Left colon (tissue), 2 donors: ENCODE results near the gene PARVA. TPM values are rescaled to one million over a fixed set of nuclear protein-coding genes. Genes with fewer than 3 reads are reported as not detected.
A peak's percentile ranks its signal among the peaks of the same experiment; 100 is the strongest.

ENCODE experiments used
- ATAC-seq: fragments of 200-7000 bp; cut with Tn5 transposase; one replicate; pipeline ENCODE4 v1.9.1; 2020; ENCODE audit warnings: mild to moderate bottlenecking, moderate library complexity
- DNase-seq, 2 donors: peaks; one replicate each; pipeline ENCODE4 v3.0.0-alpha.2; 2020
- intact Hi-C, 2 donors: fragments of 100-400 bp; cut with DNase I in 1 of 2; cut with micrococcal nuclease in 1 of 2; formaldehyde crosslinking; loops; one replicate each; pipeline versions ENCODE4 v1.11.2 to v1.14.0; 2022; cut with DNase I, micrococcal nuclease
- total RNA-seq, 2 donors: library from RNA; stranded (reverse); fragmentation: NEBNext Ultra II Directional; extraction: Animal tissue kit (Norgen Biotek cat#: 25700); gene quantifications; one replicate each; pipeline ENCODE4 v1.2.1, GENCODE V29; 2021
- donor health status: DM: no; HTN: no; CAD: no.
- donor health status: DM: yes; HTN: yes; CAD: no.

PARVA gene
- total RNA-seq, 2 donors from 2014 or later: 55.3 to 70.4 TPM

DNA sequence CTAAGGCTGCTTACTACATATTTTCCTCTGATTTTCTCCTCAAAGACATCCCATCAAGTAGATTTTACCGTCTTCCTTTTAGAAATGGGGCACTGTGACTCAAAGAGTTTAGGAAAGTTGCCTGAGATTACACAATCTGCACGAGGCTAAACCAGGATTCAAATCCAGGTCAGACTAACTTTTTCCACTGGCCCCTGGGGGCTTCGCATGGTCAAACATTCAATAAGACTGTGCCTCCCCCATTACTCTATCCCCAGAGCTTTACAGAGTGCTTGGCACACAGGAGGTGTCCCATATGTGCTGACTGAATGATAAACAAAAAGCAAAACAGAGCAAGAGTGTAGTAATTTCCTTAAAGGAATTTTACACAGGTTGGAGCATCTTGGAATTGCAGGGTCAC, 178.8 kb downstream of the PARVA start:
- ATAC-seq (no peak), DNase-seq (no peak)
- intact Hi-C loops: no loop called here

DNA sequence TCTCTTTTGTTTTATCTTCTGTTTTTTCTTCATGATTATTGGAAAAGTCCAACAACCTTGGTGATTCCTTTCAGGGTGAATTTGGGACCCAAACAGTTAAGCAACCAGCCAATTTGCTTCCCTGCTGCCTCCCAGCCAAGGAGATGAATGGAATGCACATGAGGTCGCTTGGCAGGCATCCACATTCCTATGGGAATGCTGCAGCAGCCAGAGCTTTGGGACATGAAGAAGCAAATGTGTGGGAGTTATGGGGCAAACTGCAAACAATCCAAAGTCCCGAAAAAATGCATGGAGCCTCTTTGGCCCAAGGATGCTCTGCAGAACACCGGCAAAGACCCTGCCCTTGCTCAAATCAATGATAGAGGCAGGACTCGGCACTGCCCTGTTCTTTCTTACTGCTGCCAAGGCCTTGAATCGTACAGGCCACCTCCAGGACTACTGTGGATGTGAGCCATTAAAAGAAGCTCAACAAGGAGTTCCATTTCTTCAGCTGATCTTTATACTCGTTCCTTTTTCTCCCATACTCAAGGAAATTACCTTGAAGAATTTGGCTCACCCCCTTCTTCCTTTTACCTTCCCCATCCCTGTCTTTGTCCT, 179.5 kb downstream of the PARVA start:
- ATAC-seq (no peak), DNase-seq (peak; percentile 44 to 49)
- intact Hi-C loops: no loop called here

DNA sequence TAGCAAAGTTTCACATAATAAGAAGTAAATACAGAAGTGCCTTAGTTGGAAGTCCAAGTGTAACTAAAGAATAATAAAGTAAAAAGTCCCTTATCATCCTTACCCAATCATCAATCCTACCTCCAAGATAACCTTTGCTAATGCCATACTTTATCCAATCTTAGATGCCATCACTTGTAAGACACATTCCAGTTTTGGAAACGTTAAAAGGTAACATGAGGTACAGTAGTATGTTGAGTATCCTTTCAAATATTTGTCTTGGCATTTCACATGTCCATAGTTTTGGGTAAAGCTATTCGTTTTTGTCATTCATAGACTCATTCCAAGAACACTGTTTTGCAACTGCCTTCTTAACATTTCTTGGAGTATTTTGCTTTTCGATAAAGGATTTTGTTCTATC, 181.6 kb downstream of the PARVA start:
- no peak for DNase-seq
- ATAC-seq: no peak
- intact Hi-C loops: no loop called here

DNA sequence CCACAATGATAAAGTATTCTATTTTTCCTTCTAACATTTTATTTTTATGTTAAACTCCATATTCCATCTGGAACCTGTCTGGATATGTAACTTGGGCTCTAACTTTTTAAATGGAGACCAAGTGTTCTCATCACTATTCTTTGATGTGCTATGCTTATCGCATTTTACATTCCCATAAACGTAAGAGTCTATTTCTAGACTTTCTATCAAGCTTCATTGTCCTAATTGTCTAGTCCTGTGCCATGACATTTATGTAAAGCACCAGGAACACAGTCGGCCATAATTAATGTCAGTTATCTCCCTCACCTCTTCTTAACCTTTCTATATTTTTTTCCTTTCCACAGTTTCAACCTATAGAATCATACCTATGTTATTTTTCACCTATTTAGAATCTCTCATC, 183.0 kb downstream of the PARVA start:
- DNase-seq: no peak
- no peak for ATAC-seq
- intact Hi-C loops: no loop called here

DNA sequence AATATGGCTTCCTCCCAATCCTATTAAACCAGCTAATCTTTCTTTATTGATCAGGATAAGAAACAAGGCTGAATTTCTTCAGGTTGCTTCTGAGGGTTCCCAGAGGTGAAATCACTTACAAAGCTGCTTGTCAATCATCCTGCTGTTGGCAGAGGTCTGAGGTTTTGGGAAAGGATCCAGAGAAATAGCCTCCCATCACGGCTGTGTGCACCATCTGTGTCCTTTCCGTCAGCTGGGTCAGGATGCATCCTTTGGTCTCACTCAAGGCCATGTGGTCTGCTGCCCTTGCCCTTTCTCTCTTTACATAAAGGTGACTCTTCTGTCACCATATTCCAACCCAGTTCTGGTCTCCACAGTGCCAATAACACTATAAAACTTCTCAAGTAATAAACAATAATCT, 183.5 kb downstream of the PARVA start:
- no peak for ATAC-seq
- no peak for DNase-seq
- intact Hi-C loops: no loop called here

DNA sequence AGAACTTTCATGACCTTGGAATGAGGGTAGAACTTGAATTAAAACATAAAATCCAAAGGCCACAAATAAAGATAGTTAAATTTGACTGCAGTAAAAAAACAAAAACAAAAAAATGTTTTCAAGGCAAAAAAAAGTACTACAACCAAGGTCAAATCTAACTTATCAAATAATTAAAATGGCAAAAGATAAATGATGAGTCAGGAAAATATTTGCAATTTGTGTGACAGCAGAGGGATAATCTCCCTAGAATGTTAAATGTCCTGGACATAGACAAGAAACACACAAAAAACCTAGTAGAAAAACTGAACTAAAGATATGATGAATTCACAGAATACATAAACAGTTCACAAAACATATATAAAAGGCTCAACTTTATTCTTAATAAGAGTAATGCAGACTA, 186.6 kb downstream of the PARVA start:
- ATAC-seq: no peak
- no peak for DNase-seq
- intact Hi-C loops: no loop called here

DNA sequence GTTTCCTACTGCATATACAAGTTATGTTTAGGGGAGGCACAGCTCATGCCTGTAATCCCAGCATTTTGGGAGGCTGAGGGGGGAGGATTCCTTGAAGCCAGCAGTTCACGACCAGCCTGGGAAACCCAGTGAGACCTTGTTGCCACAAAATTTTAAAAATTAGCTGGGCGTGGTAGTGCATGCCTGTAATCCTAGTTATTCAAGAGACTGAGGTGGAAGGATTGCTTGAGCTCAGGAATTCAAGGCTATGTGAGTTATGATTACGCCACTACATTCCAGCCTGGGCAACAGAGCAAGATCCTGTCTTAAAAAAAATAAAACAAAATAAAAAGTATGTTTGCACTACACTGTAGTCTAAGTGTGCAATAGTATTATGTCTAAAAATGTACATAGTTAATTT, 188.0 kb downstream of the PARVA start:
- intact Hi-C loops: no loop called here
- no peak for DNase-seq
- no peak for ATAC-seq

DNA sequence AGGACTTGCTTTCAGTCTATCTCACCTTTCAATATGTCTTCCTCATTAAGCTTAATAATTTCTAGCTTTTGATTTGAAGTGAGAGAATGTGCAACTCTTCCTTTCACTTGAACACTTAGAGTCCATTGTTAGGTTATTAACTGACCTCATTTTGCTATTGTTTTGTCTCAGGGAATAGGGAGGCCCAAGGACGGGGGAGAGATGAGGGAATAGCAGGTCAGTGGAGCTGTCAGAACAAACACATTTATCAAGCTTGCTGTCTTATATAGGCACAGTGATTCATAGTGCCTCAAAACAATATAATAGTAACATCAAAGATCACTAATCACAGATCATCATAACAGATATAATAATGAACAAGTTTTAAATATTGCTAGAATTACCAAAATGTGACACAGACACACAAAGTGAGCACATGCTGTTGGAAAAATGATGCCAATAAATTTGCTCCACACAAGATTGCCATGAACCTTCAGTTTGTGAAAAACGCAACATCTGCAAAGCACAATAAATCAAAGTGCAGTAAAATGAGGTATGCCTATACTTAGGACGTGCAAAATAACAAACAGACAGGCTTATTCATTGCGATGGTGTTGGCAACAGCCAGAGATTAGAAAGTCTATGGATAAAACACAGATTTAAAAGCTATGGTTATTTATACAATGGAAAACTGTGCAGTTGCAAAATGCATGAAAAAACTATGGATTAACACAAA, 190.5 kb downstream of the PARVA start:
- ATAC-seq: no peak
- no peak for DNase-seq
- intact Hi-C loops: no loop called here

DNA sequence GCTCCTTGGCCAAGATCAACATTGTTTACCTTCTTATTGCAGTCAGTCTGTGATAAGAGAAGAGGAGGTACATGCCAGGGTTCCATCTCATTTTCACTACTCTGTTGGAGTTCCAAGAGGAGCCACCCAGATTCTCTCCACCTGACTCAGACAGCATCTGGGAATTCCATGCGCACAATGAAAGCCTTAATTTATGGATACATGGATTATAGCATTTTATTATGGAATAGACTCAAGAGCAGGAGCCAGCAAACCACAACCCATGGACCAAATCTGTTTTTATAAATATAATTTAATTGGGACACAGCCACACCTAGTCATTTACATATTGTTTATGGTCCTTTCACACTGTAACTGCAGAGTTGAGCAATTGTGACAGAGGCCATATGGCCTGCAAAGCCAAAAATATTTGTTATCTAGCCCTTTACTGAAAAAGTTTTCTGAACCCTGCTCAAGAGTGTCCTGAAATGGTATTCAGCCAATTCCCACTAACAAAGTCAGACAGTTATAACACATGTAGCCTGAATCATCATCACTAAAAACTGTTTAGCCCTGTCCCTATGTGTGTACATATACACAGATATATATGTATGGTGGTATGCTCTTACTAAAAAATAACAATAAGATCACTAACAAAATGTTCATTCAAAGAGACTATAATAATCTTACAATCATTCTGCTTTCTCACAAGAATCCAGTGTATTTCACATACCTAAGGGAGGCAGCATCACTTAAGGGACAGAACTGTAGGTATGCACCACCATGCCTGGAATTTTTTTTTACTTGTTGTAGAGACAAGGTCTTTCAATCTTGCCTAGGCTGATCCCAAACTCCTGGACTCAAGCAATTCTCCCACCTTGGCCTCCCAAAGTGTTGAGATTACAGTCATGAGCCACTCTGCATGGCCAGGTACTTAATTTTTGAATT, 192.4 kb downstream of the PARVA start:
- DNase-seq (no peak), ATAC-seq (no peak)
- intact Hi-C loops: no loop called here

DNA sequence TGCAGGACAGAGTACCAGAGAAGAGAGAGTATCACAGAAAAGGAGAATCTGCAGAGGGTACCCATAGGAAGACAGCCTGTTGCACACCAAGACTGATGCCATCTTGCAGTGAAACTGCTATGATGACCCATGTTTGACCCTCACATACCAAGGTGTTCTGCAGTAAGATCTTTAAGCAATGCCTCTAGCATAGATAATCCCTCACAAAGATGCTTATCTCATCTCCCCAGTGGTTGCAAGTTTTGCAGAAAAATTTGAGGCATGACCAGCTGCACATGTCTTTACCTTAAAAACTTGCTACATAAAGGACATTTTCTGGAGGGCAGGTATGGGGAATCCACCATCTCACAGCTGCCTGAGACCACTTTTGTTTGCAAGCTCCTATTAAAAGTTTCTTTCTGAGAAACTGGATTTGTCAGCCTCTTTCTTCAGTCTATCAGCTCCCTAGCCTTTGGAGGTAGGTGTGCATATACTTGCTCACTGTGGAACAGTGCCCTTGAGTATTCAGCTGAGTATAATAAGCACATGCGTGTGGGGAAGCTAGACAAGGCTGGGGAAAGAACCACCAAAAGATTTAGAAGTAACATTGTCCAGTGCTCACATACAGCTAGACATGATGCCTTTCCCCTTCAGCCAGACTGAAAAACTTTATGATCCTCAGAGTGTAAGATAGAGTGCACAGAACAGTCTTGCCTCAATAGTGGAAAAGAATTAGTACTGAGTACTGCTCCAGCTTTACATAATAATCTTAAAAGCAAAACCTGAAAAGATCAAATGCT, 196.5 kb downstream of the PARVA start:
- no peak for DNase-seq
- ATAC-seq: no peak
- intact Hi-C loops: no loop called here

DNA sequence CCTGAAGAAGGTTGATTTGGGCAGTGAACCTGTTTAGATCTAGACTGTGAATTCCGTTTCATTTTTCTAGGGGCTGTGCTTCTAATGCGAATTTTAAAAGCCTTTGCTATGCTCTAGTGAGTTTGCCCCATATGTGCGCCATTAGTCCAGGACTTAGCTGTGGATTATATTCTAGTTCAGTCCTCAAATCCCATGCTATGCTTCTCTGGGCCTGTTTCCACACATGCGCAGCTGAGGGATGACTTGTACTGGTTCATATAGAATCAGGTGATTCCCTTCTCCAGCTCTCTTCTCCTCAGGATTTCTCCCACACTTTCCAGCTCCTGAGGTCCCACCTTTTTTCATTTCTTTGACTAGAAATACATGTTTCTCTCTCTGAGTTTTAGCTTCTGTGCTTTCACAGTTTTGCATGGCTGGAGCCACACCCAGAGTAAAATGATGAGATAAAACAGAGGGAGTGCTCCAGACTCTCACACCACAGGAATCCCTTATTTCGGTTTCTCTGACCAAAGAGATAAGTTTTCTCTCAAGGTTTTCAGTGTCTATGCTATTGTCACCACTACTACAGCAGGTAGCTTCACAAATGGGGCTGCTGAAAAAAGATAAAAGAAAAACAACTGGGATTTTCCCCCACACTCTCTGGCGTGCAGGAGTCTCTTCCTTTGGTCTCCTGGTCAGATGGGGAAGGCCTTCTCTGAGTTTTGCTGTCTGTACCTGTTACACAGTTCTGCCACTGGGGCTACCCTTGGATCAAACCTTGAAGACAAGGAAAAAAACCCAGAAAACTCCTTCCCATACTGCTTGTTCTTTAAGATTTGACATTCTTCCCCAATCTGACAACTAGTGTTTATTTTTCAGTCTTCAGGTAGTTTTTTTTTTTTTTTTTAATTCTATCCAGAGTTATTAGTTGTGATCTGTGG, 200.6 kb downstream of the PARVA start:
- DNase-seq (no peak), ATAC-seq (no peak)
- intact Hi-C loops: no loop called here

DNA sequence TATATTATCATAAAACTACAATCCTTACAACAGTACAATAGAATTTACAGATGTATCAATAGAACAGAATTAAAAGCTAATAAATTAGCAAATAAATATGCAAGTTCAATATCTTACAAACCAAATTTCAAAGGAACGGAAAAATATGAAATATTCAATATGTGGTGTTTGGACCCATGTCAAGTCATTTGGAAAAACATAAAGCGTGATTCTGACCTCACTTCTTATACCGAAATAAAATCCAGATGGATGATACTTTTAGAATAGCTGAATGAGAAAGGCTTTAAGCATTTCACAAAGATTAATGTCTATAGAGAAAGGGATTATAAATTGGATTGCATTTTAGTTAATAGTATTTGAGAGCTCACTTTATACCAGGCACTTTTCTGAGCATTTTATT, 204.0 kb downstream of the PARVA start:
- no peak for DNase-seq
- no peak for ATAC-seq
- intact Hi-C loops: no loop called here

DNA sequence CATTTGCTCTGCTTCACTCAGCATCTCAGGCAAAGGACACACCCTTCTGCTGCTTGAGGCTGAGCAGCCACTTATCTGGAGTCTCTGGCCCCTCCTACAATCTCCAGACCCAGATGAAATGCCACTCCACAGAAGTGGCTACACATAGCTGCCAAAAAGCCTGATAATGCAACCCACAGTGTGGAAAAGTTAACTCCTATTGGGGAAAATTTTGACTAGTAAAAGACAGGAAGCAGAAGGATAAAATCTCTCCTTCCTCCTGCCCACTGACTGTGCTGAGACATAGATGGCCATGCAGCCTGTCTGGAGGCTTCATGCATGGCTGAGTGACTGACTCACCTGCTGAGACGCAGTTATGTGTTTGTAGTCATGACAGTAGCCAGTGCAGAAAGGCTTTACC, 204.6 kb downstream of the PARVA start:
- intact Hi-C loops: no loop called here
- ATAC-seq (no peak), DNase-seq (no peak)
